NCI-H2029 (cell line): ENCODE results near the gene BARX1.

ENCODE experiments used
- DNase-seq: peaks from one replicate; lab custom pipeline; 2025; lab: John Stamatoyannopoulos, UW

The BARX1 gene

GRCh38 chr9:93951655-93952118 is 3.5 kb downstream of the BARX1 start:
- DNase-seq: no peak

- DNase-seq: no peak
Observed at GRCh38 chr9:93950619-93951601, 4.2 kb downstream of the BARX1 start.

DNA sequence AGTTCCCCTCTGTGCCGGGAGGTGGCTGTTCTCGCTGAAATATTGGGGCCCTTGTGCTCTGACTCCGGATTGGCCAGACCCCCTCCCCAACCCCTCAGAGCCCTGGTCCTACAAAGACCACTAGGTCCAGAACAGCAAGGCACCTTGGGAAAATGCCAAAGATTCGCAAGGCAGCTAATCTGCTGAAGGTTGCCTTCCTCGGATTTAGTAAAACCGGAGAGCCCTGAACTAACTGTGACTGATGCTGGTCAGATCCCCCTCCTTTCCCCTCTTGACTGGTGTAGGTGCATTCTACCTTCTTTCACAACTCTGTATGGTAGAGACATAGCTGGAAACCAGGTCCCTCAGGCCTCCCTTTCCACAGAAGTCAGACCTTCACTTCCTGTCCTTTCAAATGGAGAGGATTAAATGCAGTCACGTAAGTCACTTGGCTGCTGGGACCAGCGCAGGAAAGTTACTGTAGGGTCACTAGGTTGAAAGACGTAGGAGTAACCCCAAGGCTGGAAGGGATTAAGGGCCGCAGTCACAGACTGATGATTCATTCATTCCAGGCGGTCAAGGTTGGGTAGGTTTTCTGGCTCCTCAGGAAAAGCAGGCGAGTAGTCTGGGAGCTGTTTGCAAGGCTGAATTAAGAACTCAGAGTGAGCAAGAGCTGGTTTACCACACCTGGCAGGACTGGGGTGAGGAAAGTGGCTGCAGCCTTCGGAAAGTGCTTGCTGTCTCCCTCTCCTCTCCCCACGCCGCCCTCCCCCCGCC is 5.3 kb downstream of the BARX1 start:
- no peak for DNase-seq

DNA sequence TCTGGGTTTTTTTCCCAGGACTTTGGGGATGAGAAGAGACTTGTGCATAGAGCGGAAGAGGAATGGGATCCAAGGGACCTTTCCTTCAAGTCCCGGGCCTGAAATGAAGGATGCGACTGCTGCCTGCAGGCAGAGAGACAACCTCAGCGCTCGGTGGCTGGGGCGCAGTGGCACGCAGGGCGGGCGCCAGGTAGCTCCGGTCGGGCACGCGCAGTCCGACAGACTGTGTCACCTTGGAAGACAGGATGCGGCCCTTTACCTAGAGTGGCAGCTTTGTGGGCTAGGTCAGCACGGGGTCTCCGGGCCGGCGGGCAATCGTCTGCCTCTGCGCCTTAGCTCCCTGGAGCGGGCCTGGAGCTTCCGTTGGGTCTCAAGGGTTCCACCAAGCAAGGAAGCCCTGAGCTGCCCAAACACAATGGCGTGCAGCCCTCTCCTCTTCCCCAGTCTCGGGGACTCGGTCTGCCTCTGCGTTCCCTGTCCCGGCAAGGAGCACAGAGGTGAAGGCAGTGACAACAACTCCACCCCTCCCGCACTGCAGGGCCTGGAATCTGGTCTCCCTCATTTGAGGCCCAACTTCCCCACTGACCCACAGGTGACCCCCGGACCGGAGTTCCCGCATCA is 6.0 kb downstream of the BARX1 start:
- no peak for DNase-seq

- DNase-seq: no peak
Observed at GRCh38 chr9:93948441-93949072, 6.6 kb downstream of the BARX1 start.

DNA sequence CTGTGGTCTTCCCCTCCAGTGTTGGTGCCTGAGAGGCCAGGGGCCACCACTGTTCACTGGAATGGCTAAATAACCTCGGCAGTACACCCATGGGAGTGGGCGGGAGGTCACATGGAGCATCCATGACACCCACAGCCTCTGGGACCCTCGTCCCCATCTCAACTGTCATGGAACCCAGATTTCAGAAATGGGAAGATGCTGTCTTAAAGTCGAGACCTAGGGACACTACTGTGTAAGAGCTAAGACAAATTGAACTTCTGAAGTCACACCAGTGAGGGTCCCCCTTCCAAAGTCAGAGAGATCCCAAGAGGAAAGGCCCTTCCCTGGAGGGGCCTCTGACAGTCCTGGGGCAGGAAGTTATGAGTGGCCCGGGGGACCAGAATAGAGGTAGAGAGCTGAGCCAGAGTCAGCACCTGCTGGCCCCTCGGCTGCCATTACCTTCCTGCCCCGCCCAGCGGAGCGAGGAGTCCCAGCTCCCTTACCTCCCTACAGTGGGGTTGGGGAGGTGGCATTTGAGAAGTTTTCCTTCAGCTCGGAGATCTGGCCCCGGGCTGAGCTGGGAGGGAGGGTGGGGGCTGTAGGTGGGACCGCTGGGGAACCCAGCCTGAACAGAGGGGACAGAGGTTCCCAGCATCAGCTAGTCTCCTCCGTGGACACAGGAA is 7.6 kb downstream of the BARX1 start:
- DNase-seq: no peak

DNA sequence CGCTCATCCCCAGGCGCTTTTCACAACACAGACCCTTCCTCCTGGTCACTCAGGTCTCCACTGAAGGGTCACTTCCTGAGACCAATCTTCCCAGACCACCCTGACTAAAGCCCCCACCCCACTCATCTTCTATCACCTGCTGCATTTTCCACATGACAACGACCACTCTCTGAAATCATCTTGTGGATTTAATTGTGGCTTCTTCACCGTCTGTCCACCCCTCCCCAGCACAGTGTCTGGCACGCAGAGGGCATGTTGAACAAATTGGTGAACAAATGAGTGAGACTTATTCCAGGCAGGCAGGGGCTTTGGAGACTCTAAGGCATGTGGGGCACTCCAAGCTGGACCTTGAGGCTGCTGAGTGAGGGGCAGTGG is 8.8 kb downstream of the BARX1 start:
- DNase-seq: no peak

DNA sequence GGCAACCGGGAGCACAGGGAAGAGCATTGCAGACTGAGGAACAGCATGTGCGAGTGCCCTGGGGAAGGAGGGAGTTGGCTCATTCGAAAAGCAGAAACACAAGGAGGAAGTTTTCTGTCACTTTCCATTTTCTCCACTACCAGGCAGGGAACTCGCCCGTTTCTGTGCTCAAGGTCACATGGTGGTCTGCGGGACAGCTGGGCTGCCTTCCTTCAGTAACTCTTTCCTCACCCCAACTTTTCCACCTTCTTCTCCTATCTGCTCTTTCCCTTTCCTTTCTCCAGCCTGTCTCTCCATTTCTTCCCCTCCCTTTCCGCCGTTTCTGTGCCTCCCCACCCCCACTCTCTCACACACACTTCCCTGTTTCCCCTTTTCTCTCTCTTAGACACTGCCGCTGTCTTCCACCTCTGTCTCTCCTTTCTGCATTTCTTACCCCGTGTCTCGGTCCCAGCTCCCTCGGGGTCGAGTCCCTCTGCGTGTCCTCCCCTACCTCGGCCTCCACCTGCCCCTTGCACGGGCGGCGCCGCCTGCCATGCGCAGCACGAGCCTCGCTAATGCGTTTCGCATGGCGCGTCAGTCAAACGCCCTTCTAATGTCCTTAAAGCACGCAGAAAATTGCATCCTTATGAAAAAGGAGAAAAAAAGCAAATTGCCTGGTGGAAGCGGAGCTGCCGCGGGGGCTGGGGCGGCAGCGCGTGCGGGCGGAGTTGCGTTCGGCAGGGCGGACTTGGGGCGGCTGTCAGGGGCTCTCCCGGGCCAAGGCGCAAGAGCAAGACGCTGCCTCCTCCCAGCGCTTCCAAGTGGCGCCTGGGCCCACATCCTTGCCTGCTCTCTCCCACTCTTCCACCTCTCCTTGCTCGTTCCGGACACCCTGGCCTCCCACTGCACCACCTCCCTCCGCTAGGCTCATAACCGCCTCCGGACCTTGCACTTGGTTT is 9.5 kb downstream of the BARX1 start:
- no peak for DNase-seq

GRCh38 chr9:93944011-93944410 is 11.1 kb downstream of the BARX1 start:
- DNase-seq: no peak

DNA sequence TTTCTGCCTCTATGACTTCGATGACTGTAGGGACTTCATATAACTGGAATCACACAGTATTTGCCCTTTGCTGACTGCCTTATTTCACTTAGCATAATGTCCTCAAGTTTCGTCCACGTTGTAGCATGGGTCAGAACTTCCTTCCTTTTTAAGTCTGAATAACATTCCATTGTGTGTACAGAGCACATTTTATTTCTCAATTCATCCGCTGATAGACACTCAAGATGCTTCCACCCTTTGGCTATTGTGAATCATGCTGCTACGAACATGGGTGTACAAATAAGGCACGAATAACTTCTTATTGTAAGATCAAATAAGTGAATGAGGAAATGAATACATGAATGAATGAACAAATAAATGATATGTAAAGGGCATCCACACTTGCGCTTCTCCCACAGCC is 13.0 kb downstream of the BARX1 start:
- no peak for DNase-seq

- DNase-seq: no peak
Observed at GRCh38 chr9:93941493-93941892, 13.7 kb downstream of the BARX1 start.

GRCh38 chr9:93940951-93941350 is 14.2 kb downstream of the BARX1 start:
- DNase-seq: no peak

- DNase-seq: peak; percentile 90
Observed at GRCh38 chr9:93939589-93939988, 15.6 kb downstream of the BARX1 start.

DNA sequence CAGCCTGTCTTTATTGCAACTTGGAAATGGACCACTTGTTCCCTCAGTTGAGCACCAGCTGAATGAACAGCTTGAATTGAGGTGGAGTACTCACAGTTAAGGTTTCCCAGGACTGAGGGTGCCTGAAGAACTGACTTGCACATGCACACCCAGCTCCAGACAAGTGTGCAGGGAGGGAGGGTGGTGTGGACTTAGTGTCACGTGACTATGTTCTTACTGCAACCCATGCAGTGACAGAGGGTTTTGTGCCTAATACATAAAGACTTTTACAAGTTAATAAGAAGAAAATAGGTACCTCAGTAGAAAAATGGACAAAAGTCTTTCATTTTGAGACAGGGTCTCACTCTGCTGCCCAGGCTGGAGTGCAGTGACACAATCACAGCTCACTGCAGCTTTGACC is 18.0 kb downstream of the BARX1 start:
- no peak for DNase-seq

DNA sequence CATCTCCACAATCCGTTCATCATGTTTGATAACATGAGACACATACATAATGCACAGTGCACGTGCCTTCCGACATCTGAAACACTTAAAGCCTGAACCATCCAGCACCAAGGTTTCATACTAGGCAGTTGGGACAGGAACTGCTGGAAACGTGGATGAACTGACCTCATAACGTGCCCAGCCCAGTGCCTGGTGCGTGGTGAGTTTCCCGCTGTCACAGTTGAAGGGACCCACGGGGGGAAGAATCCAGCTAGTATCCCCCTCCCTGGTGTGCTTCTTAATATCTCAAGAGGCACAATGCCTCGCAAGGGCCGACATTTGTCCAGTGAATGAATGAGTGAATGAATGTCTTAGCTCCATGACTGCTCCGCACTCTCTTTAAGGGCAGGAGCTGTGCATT is 23.2 kb downstream of the BARX1 start:
- no peak for DNase-seq

DNA sequence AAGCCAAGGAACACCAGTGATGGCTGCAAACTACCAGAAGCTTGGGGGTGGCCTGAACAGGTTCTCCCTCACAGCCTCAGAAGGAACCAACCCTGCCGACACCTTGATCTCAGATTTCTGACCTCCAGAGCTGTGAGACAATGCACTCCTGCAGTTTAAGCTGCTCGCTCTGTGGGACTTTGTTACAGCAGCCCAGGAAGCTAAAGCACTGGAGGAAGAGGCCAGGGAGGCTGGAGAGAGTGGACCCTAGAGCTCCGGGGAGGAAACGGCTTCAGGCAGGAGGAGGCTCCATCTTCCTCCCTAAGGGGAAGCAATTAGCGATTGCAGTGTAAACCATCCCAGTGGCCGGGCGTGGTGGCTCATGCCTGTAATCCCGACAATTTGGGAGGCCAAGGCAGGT is 25.1 kb downstream of the BARX1 start:
- no peak for DNase-seq

DNA sequence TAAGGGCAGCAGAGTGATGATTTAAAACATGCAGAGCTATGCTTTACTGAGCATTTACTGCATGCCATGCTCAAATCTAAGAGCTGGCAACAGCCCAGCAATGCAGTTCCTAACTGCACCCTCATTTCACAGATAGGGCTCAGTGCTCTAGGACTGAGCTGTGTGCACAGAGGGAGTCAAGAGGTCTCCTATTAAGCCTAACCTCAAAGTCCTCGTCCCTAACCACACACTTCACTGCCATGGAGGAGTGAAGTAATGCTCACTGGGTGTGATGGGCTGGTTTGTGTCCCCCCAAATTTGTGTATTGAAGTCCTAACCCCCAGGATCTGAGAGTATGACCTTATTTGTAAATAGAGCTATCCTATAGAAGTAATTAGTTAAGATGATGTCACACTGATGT is 25.9 kb downstream of the BARX1 start:
- peak; percentile 47 for DNase-seq

GRCh38 chr9:93922535-93922934 is 32.6 kb downstream of the BARX1 start:
- DNase-seq: no peak

- no peak for DNase-seq
Observed at GRCh38 chr9:93920131-93920800, 34.9 kb downstream of the BARX1 start.

DNA sequence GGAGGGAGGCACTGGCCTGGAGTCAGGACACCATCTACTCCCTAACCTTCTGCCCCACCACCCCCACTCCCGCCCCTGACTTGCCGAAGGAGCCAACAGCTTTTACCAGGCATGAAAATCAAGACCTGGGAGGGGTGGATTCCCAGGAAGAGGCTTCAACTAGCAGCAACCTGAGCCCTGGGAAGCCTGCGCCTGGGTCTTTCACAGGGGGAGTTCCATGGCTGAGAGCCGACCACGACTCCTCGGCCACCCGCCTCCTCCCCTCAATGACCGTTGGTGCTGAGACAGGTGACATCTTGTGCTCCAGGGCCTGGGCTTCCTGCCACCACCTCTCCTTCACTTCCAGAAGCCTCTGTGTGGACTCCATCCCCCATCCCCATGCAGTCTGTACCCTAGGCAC is 37.1 kb downstream of the BARX1 start:
- peak; percentile 61 for DNase-seq
